Mammary epithelial cell (primary cell): Measurements from ENCODE around the gene BRI3BP.

Experiments
- CTCF ChIP-seq, 2 donors: IDR thresholded peaks in 1 of 2; conservative IDR thresholded peaks in 1 of 2; 2 replicates each; pipeline ENCODE4 v1.5.1; 2011 to 2012; ENCODE audit warnings: inconsistent platforms in 2 of 2, low read length in 2 of 2, mild to moderate bottlenecking in 2 of 2, control low read depth in 1 of 2, low read depth in 1 of 2; ENCODE audit not compliant: insufficient read depth in 1 of 2; ENCODE audit errors: extremely low read depth in 1 of 2
- EZH2 ChIP-seq: IDR thresholded peaks from 2 replicates; pipeline ENCODE4 v1.6.1; 2012; ENCODE audit warnings: low read length, inconsistent platforms, borderline replicate concordance

GRCh38 chr12:125023065-125023464, 29.6 kb downstream of the BRI3BP start:
- TF ChIP-seq CTCF (conservative IDR thresholded peaks at IDR 0.05 in 1 of 2, IDR thresholded peaks at IDR 0.05 in 1 of 2; ENCODE audit: extremely low read depth in 1 of 2, insufficient read depth in 1 of 2, low read depth in 1 of 2, low read length in 2 of 2) (no peak), EZH2 (no peak)
